HG03060 (cell line): Measurements from ENCODE around the gene COL8A2.

ENCODE experiments used
- ATAC-seq: cut with Tn5 transposase; IDR thresholded peaks from one replicate; pipeline ENCODE4 v1.9.1; 2021; ENCODE audit warnings: low read depth, moderate number of reproducible peaks; ENCODE audit not compliant: unreplicated experiment

The COL8A2 gene

GRCh38 chr1:36137776-36138175 is 12.8 kb upstream of the COL8A2 start:
- no peak for ATAC-seq

GRCh38 chr1:36137226-36137625 is 12.2 kb upstream of the COL8A2 start:
- ATAC-seq = no peak

GRCh38 chr1:36136535-36136934 is 11.5 kb upstream of the COL8A2 start:
- no peak for ATAC-seq

- no peak for ATAC-seq
Measured at GRCh38 chr1:36135796-36136195, 10.8 kb upstream of the COL8A2 start.

GRCh38 chr1:36135330-36135667 is 10.3 kb upstream of the COL8A2 start:
- ATAC-seq = no peak

GRCh38 chr1:36134505-36135329 is 9.7 kb upstream of the COL8A2 start:
- ATAC-seq = no peak

GRCh38 chr1:36134031-36134430 is 9.0 kb upstream of the COL8A2 start:
- no peak for ATAC-seq

GRCh38 chr1:36133484-36133883 is 8.5 kb upstream of the COL8A2 start:
- no peak for ATAC-seq

GRCh38 chr1:36132029-36132428 is 7.0 kb upstream of the COL8A2 start:
- no peak for ATAC-seq

- ATAC-seq = no peak
Measured at GRCh38 chr1:36128905-36129206, 3.8 kb upstream of the COL8A2 start.

GRCh38 chr1:36128126-36128904 is 3.3 kb upstream of the COL8A2 start:
- no peak for ATAC-seq

GRCh38 chr1:36126797-36127500 is 1.9 kb upstream of the COL8A2 start:
- ATAC-seq = no peak

GRCh38 chr1:36126005-36126716 is 1.1 kb upstream of the COL8A2 start:
- no peak for ATAC-seq

- no peak for ATAC-seq
Measured at GRCh38 chr1:36124404-36125128, 456 bp downstream of the COL8A2 start.

- ATAC-seq = no peak
Measured at GRCh38 chr1:36123356-36123755, 1.7 kb downstream of the COL8A2 start.

- no peak for ATAC-seq
Measured at GRCh38 chr1:36122062-36123030, 2.7 kb downstream of the COL8A2 start.

- no peak for ATAC-seq
Measured at GRCh38 chr1:36119456-36119855, 5.6 kb downstream of the COL8A2 start.

GRCh38 chr1:36118447-36119204 is 6.4 kb downstream of the COL8A2 start:
- no peak for ATAC-seq
